IMR-90 (cell line): ENCODE measurements around the gene ZNF430. TPM values are rescaled to one million over a fixed set of nuclear protein-coding genes. Genes with fewer than 3 reads are reported as not detected.

Experiments
- ATAC-seq: fragments of 200-7000 bp; cut with Tn5 transposase; 2 replicates; pipeline ENCODE4 v1.9.1; 2020; ENCODE audit warnings: low read depth, mild to moderate bottlenecking, moderate library complexity
- BruUV-seq: library from RNA; stranded (reverse); fragments of 400-500 nt; replicated peaks from 2 replicates; lab custom pipeline; 2021; lab: Mats Ljungman, UMichigan
- CTCF ChIA-PET: fragments of 300-600 bp; formaldehyde crosslinking; extraction: SDS; loops from one replicate; lab custom pipeline; 2021; ENCODE audit warnings: antibody characterized with exemption; lab: Yijun Ruan, JAX
- POLR2A ChIA-PET: fragments of 300-600 bp; sonication (Branson Sonifier 250); formaldehyde crosslinking; loops from one replicate; lab custom pipeline; 2022; ENCODE audit warnings: antibody characterized with exemption; ENCODE audit not compliant: unreplicated experiment; lab: Charles Lee
- DNase-seq: peaks from one replicate; pipeline ENCODE4 v3.0.0; 2013
- H2AFZ ChIP-seq: replicated peaks from 2 replicates; pipeline ENCODE3; 2013; ENCODE audit warnings: low read length, mild to moderate bottlenecking; ENCODE audit not compliant: poor library complexity
- H2AK5ac ChIP-seq: 2 replicates; pipeline ENCODE4 v1.6.1; 2013; ENCODE audit warnings: low read depth, low read length, inconsistent platforms
- H2AK9ac ChIP-seq: replicated peaks from 2 replicates; pipeline ENCODE3; 2013; ENCODE audit warnings: mild to moderate bottlenecking, low read depth, low read length, moderate library complexity; ENCODE audit not compliant: poor library complexity
- H2BK120ac ChIP-seq: 2 replicates; pipeline ENCODE4 v1.6.1; 2013; ENCODE audit warnings: low read depth, low read length, inconsistent platforms
- H2BK15ac ChIP-seq: 3 replicates; pipeline ENCODE4 v1.6.1; 2013; ENCODE audit warnings: low read depth, low read length, inconsistent platforms
- H2BK20ac ChIP-seq: 2 replicates; pipeline ENCODE4 v1.6.1; 2013; ENCODE audit warnings: low read depth, mild to moderate bottlenecking, inconsistent platforms, low read length, moderate library complexity
- H2BK5ac ChIP-seq: 2 replicates; pipeline ENCODE4 v1.6.1; 2013; ENCODE audit warnings: mild to moderate bottlenecking, low read depth, low read length, inconsistent platforms; ENCODE audit not compliant: poor library complexity, severe bottlenecking
- H3K14ac ChIP-seq: replicated peaks from 2 replicates; pipeline ENCODE4 v1.6.1; 2013; ENCODE audit warnings: low read depth, low read length, inconsistent platforms
- H3K18ac ChIP-seq: 2 replicates; pipeline ENCODE4 v1.6.1; 2013; ENCODE audit warnings: low read depth, low read length, control low read depth
- H3K23ac ChIP-seq: 2 replicates; pipeline ENCODE4 v1.6.1; 2013; ENCODE audit warnings: low read depth, low read length, inconsistent platforms
- H3K27ac ChIP-seq: 2 replicates; pipeline ENCODE4 v1.5.1; 2013; ENCODE audit warnings: mild to moderate bottlenecking, control low read depth, low read length; ENCODE audit not compliant: insufficient read depth
- H3K27me3 ChIP-seq: 2 replicates; pipeline ENCODE4 v1.6.1; 2013; ENCODE audit warnings: low read length; ENCODE audit not compliant: control insufficient read depth, insufficient read depth
- H3K36me3 ChIP-seq: 2 replicates; pipeline ENCODE4 v1.6.1; 2013; ENCODE audit warnings: low read length, mixed read lengths; ENCODE audit not compliant: control insufficient read depth, insufficient read depth
- H3K4ac ChIP-seq: 2 replicates; pipeline ENCODE4 v1.6.1; 2013; ENCODE audit warnings: low read depth, low read length, inconsistent platforms
- H3K4me1 ChIP-seq: 2 replicates; pipeline ENCODE4 v1.6.1; 2013; ENCODE audit warnings: low read length, mixed read lengths; ENCODE audit not compliant: control insufficient read depth, insufficient read depth
- H3K4me2 ChIP-seq: 2 replicates; pipeline ENCODE4 v1.6.1; 2013; ENCODE audit warnings: low read depth, mild to moderate bottlenecking, control low read depth, low read length, moderate library complexity
- H3K4me3 ChIP-seq: 2 replicates; pipeline ENCODE4 v1.5.1; 2013; ENCODE audit warnings: low read depth, mild to moderate bottlenecking, control low read depth, low read length, moderate library complexity; ENCODE audit not compliant: insufficient read depth
- H3K56ac ChIP-seq: 2 replicates; pipeline ENCODE4 v1.6.1; 2013; ENCODE audit warnings: low read length, inconsistent platforms; ENCODE audit not compliant: insufficient read depth; ENCODE audit errors: extremely low read depth
- H3K79me1 ChIP-seq, 2 experiments: 2 replicates each; pipeline ENCODE4 v1.6.1; 2013; ENCODE audit warnings: low read length in 2 of 2, inconsistent platforms in 1 of 2, low read depth in 1 of 2
- H3K9ac ChIP-seq: 2 replicates; pipeline ENCODE4 v1.6.1; 2013; ENCODE audit warnings: low read depth, low read length, control low read depth
- H3K9me1 ChIP-seq: 2 replicates; pipeline ENCODE4 v1.6.1; 2013; ENCODE audit warnings: low read length, inconsistent platforms; ENCODE audit not compliant: insufficient read depth
- H3K9me3 ChIP-seq: 2 replicates; pipeline ENCODE4 v1.6.1; 2013; ENCODE audit warnings: low read length; ENCODE audit not compliant: control insufficient read depth, insufficient read depth
- H4K20me1 ChIP-seq: 2 replicates; pipeline ENCODE4 v1.6.1; 2013; ENCODE audit warnings: low read length, inconsistent platforms; ENCODE audit not compliant: insufficient read depth
- H4K5ac ChIP-seq: 2 replicates; pipeline ENCODE4 v1.6.1; 2013; ENCODE audit warnings: mild to moderate bottlenecking, low read depth, low read length, control low read depth
- H4K8ac ChIP-seq, 2 experiments: 2 replicates each; pipeline ENCODE4 v1.6.1; 2013; ENCODE audit warnings: low read depth in 2 of 2, low read length in 2 of 2, control low read depth in 1 of 2, inconsistent platforms in 1 of 2
- H4K91ac ChIP-seq: 2 replicates; pipeline ENCODE4 v1.6.1; 2013; ENCODE audit warnings: low read depth, low read length, inconsistent platforms; ENCODE audit not compliant: insufficient read depth
- BHLHE40 ChIP-seq: fragments of 150-350 bp; IDR thresholded peaks from 2 replicates; pipeline ENCODE4 v1.6.1; 2016; ENCODE audit warnings: mild to moderate bottlenecking, low read depth, low read length
- CEBPB ChIP-seq: IDR thresholded peaks from 2 replicates; pipeline ENCODE4 v1.6.1; 2012; ENCODE audit warnings: low read depth, low read length, improper control_type of control experiment
- FOS ChIP-seq: fragments of 150-350 bp; IDR thresholded peaks from 2 replicates; pipeline ENCODE4 v1.6.1; 2016; ENCODE audit warnings: low read depth, low read length
- MXI1 ChIP-seq: IDR thresholded peaks from 2 replicates; pipeline ENCODE4 v1.6.1; 2012; ENCODE audit warnings: low read depth, mild to moderate bottlenecking, low read length, moderate library complexity, borderline replicate concordance
- POLR2A ChIP-seq: IDR thresholded peaks from 2 replicates; pipeline ENCODE4 v1.6.1; 2012; ENCODE audit warnings: mild to moderate bottlenecking, low read depth, low read length
- WGBS, 2 experiments: methylation state at CpG; one replicate each; pipeline versions ENCODE4 v1.1.5 to v1.1.7; 2013; ENCODE audit warnings: missing lambda C conversion rate in 2 of 2; ENCODE audit not compliant: insufficient read length in 1 of 2; ENCODE audit errors: extremely low coverage in 2 of 2; 5-methylcytosine and 5-hydroxymethylcytosine counted together
- dilution Hi-C: fragments of 300-500 bp; cut with HindIII; formaldehyde crosslinking; loops from one replicate; pipeline ENCODE4 v1.14.3; 2018; ENCODE audit warnings: low sequenced_read_pairs; ENCODE audit not compliant: unreplicated experiment
- in situ Hi-C: fragments of 300-500 bp; cut with MboI; formaldehyde crosslinking; loops from 3 replicates; pipeline ENCODE4 v1.14.3; 2019; ENCODE audit warnings: low sequenced_read_pairs, inconsistent platforms, mixed read lengths
- intact Hi-C: fragments of 100-400 bp; cut with micrococcal nuclease; formaldehyde crosslinking; loops from 2 replicates; pipeline ENCODE4 v1.10.0; 2022
- polyA plus RNA-seq, 3 experiments: library from polyadenylated mRNA; depleted of rRNA; stranded (reverse); fragments of >200 nt; gene quantifications; 2 replicates each; pipeline ENCODE4 v1.2.3, GENCODE V29; 2012; ENCODE audit warnings: low replicate concordance in 1 of 3
- total RNA-seq: library from RNA; depleted of rRNA; stranded (reverse); fragments of >200 nt; gene quantifications from 2 replicates; pipeline ENCODE4 v1.2.3, GENCODE V29; 2012
- TF ChIP-seq, protein P1 (sequence below): fragments of 150-350 bp; IDR thresholded peaks from 2 replicates; pipeline ENCODE4 v1.6.1; 2016; ENCODE audit warnings: low read depth, mild to moderate bottlenecking, low read length, moderate library complexity, borderline replicate concordance

The ZNF430 gene
- total and polyA plus RNA-seq, 2 of the 4 experiments (the other 2 are of a cell fraction), result 5.4 to 8.4 TPM

DNA sequence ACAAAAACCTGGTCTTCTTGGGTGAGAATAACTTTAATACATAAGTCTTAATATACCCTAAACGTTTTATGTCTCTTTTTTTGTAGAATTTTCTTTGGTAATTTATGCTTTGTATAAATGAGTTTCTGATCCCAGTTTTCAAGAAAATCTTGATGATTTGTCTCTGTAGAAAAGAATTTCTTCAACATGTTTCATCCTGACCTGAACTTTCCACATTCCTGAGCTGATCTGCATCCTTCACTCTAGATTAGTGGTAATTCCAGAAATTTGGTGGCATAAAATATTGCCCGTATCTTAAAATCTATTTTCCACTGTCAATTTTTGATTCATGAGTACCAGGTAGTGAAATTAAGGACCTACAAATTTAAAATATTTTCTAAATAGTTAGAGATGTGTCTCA lies 77.8 kb downstream of the ZNF430 start:
- no CpG with 5 or more reads among the region's 2 CpGs for WGBS, 2 experiments
- no peaks in the 10 kb centered on the region for H3K27me3 ChIP-seq
- H3K4me1 ChIP-seq, result no peaks in the 10 kb centered on the region
- dilution Hi-C loops, result no loop called here
- H2BK15ac ChIP-seq, result no peak overlapping the region
- ChIA-PET CTCF (no interaction called here), POLR2A (no interaction called here)
- no peak for DNase-seq
- no peak overlapping the region for H3K9ac ChIP-seq
- no peak overlapping the region for H2BK20ac ChIP-seq
- intact Hi-C loops, result no loop called here
- H3K4me2 ChIP-seq, result no peak overlapping the region
- in situ Hi-C loops, result no loop called here
- no peaks in the 10 kb centered on the region for H3K9me3 ChIP-seq
- peaks cover 1% of the 10 kb centered on the region; the same call in 1 of the 2 replicates for H3K36me3 ChIP-seq
- no peaks in the 10 kb centered on the region for H4K20me1 ChIP-seq
- no peak overlapping the region for H3K27ac ChIP-seq
- H3K18ac ChIP-seq, result no peak overlapping the region
- no TSS peak for BruUV-seq
- H3K4ac ChIP-seq, result no peak overlapping the region
- TF ChIP-seq, protein P1, sequence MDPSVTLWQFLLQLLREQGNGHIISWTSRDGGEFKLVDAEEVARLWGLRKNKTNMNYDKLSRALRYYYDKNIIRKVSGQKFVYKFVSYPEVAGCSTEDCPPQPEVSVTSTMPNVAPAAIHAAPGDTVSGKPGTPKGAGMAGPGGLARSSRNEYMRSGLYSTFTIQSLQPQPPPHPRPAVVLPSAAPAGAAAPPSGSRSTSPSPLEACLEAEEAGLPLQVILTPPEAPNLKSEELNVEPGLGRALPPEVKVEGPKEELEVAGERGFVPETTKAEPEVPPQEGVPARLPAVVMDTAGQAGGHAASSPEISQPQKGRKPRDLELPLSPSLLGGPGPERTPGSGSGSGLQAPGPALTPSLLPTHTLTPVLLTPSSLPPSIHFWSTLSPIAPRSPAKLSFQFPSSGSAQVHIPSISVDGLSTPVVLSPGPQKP, result no peak
- no peak for TF ChIP-seq BHLHE40
- no peak for TF ChIP-seq CEBPB
- TF ChIP-seq FOS, result no peak
- TF ChIP-seq MXI1, result no peak
- no peak for TF ChIP-seq POLR2A
- peaks cover 20 to 23% of the 10 kb centered on the region in 2 experiments for H3K79me1 ChIP-seq
- no peak overlapping the region for H2AK9ac ChIP-seq
- no peak overlapping the region for H2AFZ ChIP-seq
- H3K14ac ChIP-seq, result no peak overlapping the region
- H4K5ac ChIP-seq, result no peak overlapping the region
- no peak overlapping the region for H2BK120ac ChIP-seq
- no peak overlapping the region for H4K91ac ChIP-seq
- no peak overlapping the region for H3K4me3 ChIP-seq
- ATAC-seq, result no peak
- no peak overlapping the region for H2AK5ac ChIP-seq
- H3K56ac ChIP-seq, result no peak overlapping the region
- H3K23ac ChIP-seq, result no peak overlapping the region
- no peak overlapping the region for H2BK5ac ChIP-seq
- H3K9me1 ChIP-seq, result no peaks in the 10 kb centered on the region
- H4K8ac ChIP-seq, result no peak overlapping the region
